GM19438 (cell line): ENCODE results near the gene ATG13.
A peak's percentile ranks its signal among the peaks of the same experiment; 100 is the strongest.
"Not testable (repeated sequence)": the region's sequence is repeated elsewhere in the genome, so short reads cannot be mapped to it uniquely, and the experiment has no call there.

Experiments used
- ATAC-seq: cut with Tn5 transposase; IDR thresholded peaks from one replicate; pipeline ENCODE4 v1.9.1; 2021; ENCODE audit warnings: low read depth; ENCODE audit not compliant: unreplicated experiment

The ATG13 gene

GRCh38 chr11:46694072-46694471, 76.7 kb downstream of the ATG13 start:
- no peak for ATAC-seq

- ATAC-seq, result no peak
Observed at GRCh38 chr11:46694607-46695006, 77.3 kb downstream of the ATG13 start.

- ATAC-seq, result no peak
Observed at GRCh38 chr11:46695345-46696211, 78.2 kb downstream of the ATG13 start.

- no peak for ATAC-seq
Observed at GRCh38 chr11:46696212-46696558, 78.8 kb downstream of the ATG13 start.

- ATAC-seq, result no peak
Observed at GRCh38 chr11:46697303-46697702, 80.0 kb downstream of the ATG13 start.

GRCh38 chr11:46697723-46698122, 80.4 kb downstream of the ATG13 start:
- no peak for ATAC-seq

- ATAC-seq, result no peak
Observed at GRCh38 chr11:46698597-46698996, 81.2 kb downstream of the ATG13 start.

GRCh38 chr11:46700241-46701077, 83.1 kb downstream of the ATG13 start, which contains the start of the genes ARHGAP1 and ZNF408:
ARHGAP1 (minus strand) TSS chr11:46700619; CDS start chr11:46696107, 4,512 bp downstream.
ZNF408 (plus strand) TSS chr11:46701031; CDS start chr11:46701048, 17 bp downstream.
- ATAC-seq, result peak; percentile 93

- ATAC-seq, result peak; percentile 4
Observed at GRCh38 chr11:46701078-46701654, 83.8 kb downstream of the ATG13 start.

GRCh38 chr11:46705070-46705688, 87.8 kb downstream of the ATG13 start:
- ATAC-seq, result no peak

GRCh38 chr11:46706886-46707285, 89.5 kb downstream of the ATG13 start:
- no peak for ATAC-seq

- not testable (repeated sequence) for ATAC-seq
Observed at GRCh38 chr11:46709351-46709750, 92.0 kb downstream of the ATG13 start.

- no peak for ATAC-seq
Observed at GRCh38 chr11:46710821-46711269, 93.5 kb downstream of the ATG13 start.

- ATAC-seq, result no peak
Observed at GRCh38 chr11:46711303-46711702, 94.0 kb downstream of the ATG13 start.

- ATAC-seq, result no peak
Observed at GRCh38 chr11:46712874-46713576, 95.7 kb downstream of the ATG13 start.

- not testable (repeated sequence) for ATAC-seq
Observed at GRCh38 chr11:46717825-46718154, 100.4 kb downstream of the ATG13 start.

GRCh38 chr11:46718155-46719019, 101.0 kb downstream of the ATG13 start:
- ATAC-seq, result no peak

- no peak for ATAC-seq
Observed at GRCh38 chr11:46719048-46719542, 101.7 kb downstream of the ATG13 start, which contains the start of gene F2. F2 (plus strand) TSS chr11:46719213; CDS start chr11:46719236, 23 bp downstream.
